Umbilical cord (tissue), 2 donors: ENCODE results near the gene FOXN4. TPM values are rescaled to one million over a fixed set of nuclear protein-coding genes. Genes with fewer than 3 reads are reported as not detected.
A peak's percentile ranks its signal among the peaks of the same experiment; 100 is the strongest.

ENCODE experiments used
- DNase-seq: peaks from one replicate; pipeline ENCODE4 v3.0.0-alpha.2; 2015; ENCODE audit warnings: low spot score
- total RNA-seq: library from RNA; depleted of rRNA; stranded (reverse); fragments of >200 nt; gene quantifications from one replicate; pipeline ENCODE4 v1.2.3, GENCODE V29; 2014; ENCODE audit warnings: low replicate concordance; ENCODE audit not compliant: insufficient read depth

FOXN4 gene
- total RNA-seq, 1 donor from 2014 or later = 1.9 TPM

GRCh38 chr12:109307051-109307450, 2.0 kb downstream of the FOXN4 start:
- DNase-seq = no peak

- DNase-seq = no peak
These were observed 3.5 kb downstream of the FOXN4 start for GRCh38 chr12:109305547-109305946.

GRCh38 chr12:109304485-109304884, 4.6 kb downstream of the FOXN4 start:
- DNase-seq = no peak

- no peak for DNase-seq
These were observed 6.3 kb downstream of the FOXN4 start for GRCh38 chr12:109302770-109303169.

GRCh38 chr12:109302358-109302757, 6.7 kb downstream of the FOXN4 start:
- DNase-seq = no peak

- no peak for DNase-seq
These were observed 7.4 kb downstream of the FOXN4 start for GRCh38 chr12:109301643-109302168.

GRCh38 chr12:109299849-109300248, 9.2 kb downstream of the FOXN4 start:
- DNase-seq = no peak

- DNase-seq = no peak
These were observed 12.7 kb downstream of the FOXN4 start for GRCh38 chr12:109296431-109296830.

GRCh38 chr12:109295764-109296425, 13.2 kb downstream of the FOXN4 start:
- DNase-seq = no peak

- no peak for DNase-seq
These were observed 14.7 kb downstream of the FOXN4 start for GRCh38 chr12:109294286-109294796.

GRCh38 chr12:109293106-109293505, 16.0 kb downstream of the FOXN4 start:
- no peak for DNase-seq

- no peak for DNase-seq
These were observed 16.8 kb downstream of the FOXN4 start for GRCh38 chr12:109292342-109292711.

GRCh38 chr12:109291521-109292341, 17.4 kb downstream of the FOXN4 start:
- peak; percentile 66 for DNase-seq

GRCh38 chr12:109291117-109291516, 18.0 kb downstream of the FOXN4 start:
- DNase-seq = no peak

GRCh38 chr12:109290061-109290460, 19.0 kb downstream of the FOXN4 start:
- DNase-seq = no peak

- no peak for DNase-seq
These were observed 19.5 kb downstream of the FOXN4 start for GRCh38 chr12:109289551-109289950.

GRCh38 chr12:109289004-109289403, 20.1 kb downstream of the FOXN4 start:
- DNase-seq = no peak

GRCh38 chr12:109288571-109288970, 20.5 kb downstream of the FOXN4 start:
- no peak for DNase-seq

- DNase-seq = no peak
These were observed 21.1 kb downstream of the FOXN4 start for GRCh38 chr12:109287811-109288469.

- DNase-seq = no peak
These were observed 21.9 kb downstream of the FOXN4 start for GRCh38 chr12:109287181-109287580.

GRCh38 chr12:109286652-109287051, 22.4 kb downstream of the FOXN4 start:
- no peak for DNase-seq

- DNase-seq = no peak
These were observed 22.8 kb downstream of the FOXN4 start for GRCh38 chr12:109286252-109286651.
